Psoas muscle (tissue), 8 donors: ENCODE measurements around the gene METAP2. TPM values are rescaled to one million over a fixed set of nuclear protein-coding genes. Genes with fewer than 3 reads are reported as not detected.
"Not testable (repeated sequence)": the region's sequence is repeated elsewhere in the genome, so short reads cannot be mapped to it uniquely, and the experiment has no call there.

Source experiments
- ATAC-seq, 4 donors: fragments of 200-7000 bp; cut with Tn5 transposase; one replicate each; pipeline ENCODE4 v1.9.1; 2020; ENCODE audit warnings: moderate library complexity in 3 of 4, mild to moderate bottlenecking in 2 of 4
- DNase-seq, 2 donors: peaks; one replicate each; pipeline ENCODE4 v3.0.0-alpha.2; 2020
- H3K27ac ChIP-seq: fragments of 200-600 bp; one replicate; pipeline ENCODE4 v1.8.0; 2022
- H3K27me3 ChIP-seq, 3 donors: fragments of 200-600 bp in 1 of 3; one replicate each; pipeline versions ENCODE4 v1.6.1 to v1.8.0; 2013 to 2022; ENCODE audit warnings: low read length in 2 of 3, mild to moderate bottlenecking in 2 of 3, moderate library complexity in 1 of 3; ENCODE audit not compliant: insufficient read depth in 3 of 3
- H3K36me3 ChIP-seq, 2 donors: fragments of 200-600 bp in 1 of 2; one replicate each; pipeline versions ENCODE4 v1.6.1 to v1.8.0; 2013 to 2022; ENCODE audit warnings: low read depth in 1 of 2, mild to moderate bottlenecking in 1 of 2, moderate library complexity in 1 of 2; ENCODE audit not compliant: insufficient read depth in 1 of 2
- H3K4me1 ChIP-seq: fragments of 200-600 bp; one replicate; pipeline ENCODE4 v1.8.0; 2022
- H3K4me3 ChIP-seq: fragments of 200-600 bp; one replicate; pipeline ENCODE4 v1.8.0; 2022; ENCODE audit warnings: mild to moderate bottlenecking
- H3K9me3 ChIP-seq: fragments of 200-600 bp; one replicate; pipeline ENCODE4 v1.8.0; 2022
- WGBS, 3 donors: extraction: QIAGEN DNeasy Blood & Tissue Kit; methylation state at CpG; one replicate each; pipeline versions ENCODE4 v1.1.6 to v1.1.7; 2013; 5-methylcytosine and 5-hydroxymethylcytosine counted together
- intact Hi-C, 2 donors: fragments of 100-400 bp; cut with DNase I; formaldehyde crosslinking; loops; one replicate each; pipeline versions ENCODE4 v1.11.0 to v1.14.2; 2022
- polyA plus RNA-seq, 3 donors: library from polyadenylated mRNA; stranded (reverse); fragments of 200-250 nt; gene quantifications; one replicate each; pipeline ENCODE4 v1.2.3, GENCODE V29; 2013
- total RNA-seq, 4 donors: library from RNA; stranded (reverse); fragmentation: NEBNext Ultra II Directional in 2 of 4; extraction: Animal tissue kit (Norgen Biotek cat#: 25700) in 2 of 4; gene quantifications; one replicate each; pipeline versions ENCODE4 v1.2.1 to v1.2.4, GENCODE V29; 2021 to 2023
- TF ChIP-seq, protein P1 (sequence below): fragments of 200-600 bp; IDR thresholded peaks from one replicate; pipeline ENCODE4 v1.8.0; 2022; ENCODE audit warnings: antibody characterized with exemption
- donor health status: healthy with polysubstance abuse.
- donor health status: DM: no; HTN: no; CAD: no; lungs with moderate emphysema.
- donor health status: Bipolar disorder and iron deficiency.
- donor health status: healthy.
- donor health status: DM: yes; HTN: yes; CAD: no.
- donor health status: DM: no; HTN: no; CAD: no.
- donor health status: DM: no; HTN: no; CAD: no.
- donor health status: DM: yes; HTN: yes; CAD: no.

Gene METAP2
- total and polyA plus RNA-seq, 7 donors, result 53.2 to 110 (median 74.4) TPM

DNA sequence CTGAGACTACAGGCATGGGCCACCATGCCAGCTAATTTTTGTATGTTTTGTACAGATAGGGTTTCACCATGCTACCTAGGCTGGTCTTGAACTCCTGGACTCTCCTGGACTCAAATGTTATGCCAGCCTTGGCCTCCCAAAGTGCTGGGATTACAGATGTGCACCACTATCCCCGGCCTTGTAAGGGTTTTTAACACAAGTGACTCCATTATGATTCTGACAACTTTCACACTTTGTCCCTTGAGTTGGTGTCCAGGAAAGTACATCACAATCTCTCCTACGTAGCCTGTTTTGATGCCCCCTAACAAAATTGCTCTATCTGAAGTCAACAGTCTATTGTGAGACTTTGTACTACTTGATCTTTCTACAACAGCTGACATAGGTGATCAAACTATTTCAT is 11.4 kb upstream of the METAP2 start:
- H3K4me1 ChIP-seq, result no peaks in the 10 kb centered on the region
- no peaks in the 10 kb centered on the region for H3K9me3 ChIP-seq
- H3K4me3 ChIP-seq, result no peak overlapping the region
- H3K27me3 ChIP-seq, result peaks cover 0 to 3% (median 0%) of the 10 kb centered on the region in 3 donors
- ATAC-seq (no peak), DNase-seq (no peak)
- 82 to 87% (median 85%) methylated on average over 2 of the region's 2 CpGs for WGBS, 3 donors
- TF ChIP-seq, protein P1, sequence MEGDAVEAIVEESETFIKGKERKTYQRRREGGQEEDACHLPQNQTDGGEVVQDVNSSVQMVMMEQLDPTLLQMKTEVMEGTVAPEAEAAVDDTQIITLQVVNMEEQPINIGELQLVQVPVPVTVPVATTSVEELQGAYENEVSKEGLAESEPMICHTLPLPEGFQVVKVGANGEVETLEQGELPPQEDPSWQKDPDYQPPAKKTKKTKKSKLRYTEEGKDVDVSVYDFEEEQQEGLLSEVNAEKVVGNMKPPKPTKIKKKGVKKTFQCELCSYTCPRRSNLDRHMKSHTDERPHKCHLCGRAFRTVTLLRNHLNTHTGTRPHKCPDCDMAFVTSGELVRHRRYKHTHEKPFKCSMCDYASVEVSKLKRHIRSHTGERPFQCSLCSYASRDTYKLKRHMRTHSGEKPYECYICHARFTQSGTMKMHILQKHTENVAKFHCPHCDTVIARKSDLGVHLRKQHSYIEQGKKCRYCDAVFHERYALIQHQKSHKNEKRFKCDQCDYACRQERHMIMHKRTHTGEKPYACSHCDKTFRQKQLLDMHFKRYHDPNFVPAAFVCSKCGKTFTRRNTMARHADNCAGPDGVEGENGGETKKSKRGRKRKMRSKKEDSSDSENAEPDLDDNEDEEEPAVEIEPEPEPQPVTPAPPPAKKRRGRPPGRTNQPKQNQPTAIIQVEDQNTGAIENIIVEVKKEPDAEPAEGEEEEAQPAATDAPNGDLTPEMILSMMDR, result no peak
- H3K27ac ChIP-seq, result no peak overlapping the region
- no peaks in the 10 kb centered on the region for H3K36me3 ChIP-seq
- intact Hi-C loops, result no loop called here

DNA sequence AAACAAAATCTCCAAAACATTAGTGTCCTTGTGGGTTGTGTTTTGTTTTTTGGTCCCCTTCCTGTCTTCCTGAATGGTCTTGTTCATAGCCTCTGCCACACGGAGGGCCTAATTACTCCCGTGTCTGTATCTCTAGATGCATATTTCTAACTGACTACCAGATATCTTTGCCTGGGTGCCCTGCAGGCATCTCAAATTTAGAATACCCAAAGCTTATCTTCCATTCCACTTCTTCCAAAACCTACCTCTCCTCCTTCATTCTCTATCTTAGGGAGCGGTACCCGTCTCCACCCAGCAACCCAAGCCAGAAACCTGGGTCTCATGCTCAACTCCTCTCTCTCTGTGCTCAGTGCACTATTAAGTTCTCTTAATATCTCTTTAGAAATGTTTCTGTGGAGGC is 10.9 kb upstream of the METAP2 start:
- TF ChIP-seq, protein P1, result no peak
- H3K9me3 ChIP-seq, result no peaks in the 10 kb centered on the region
- DNase-seq, result no peak
- 74 to 77% (median 74%) methylated on average over 4 of the region's 4 CpGs for WGBS, 3 donors
- ATAC-seq, result no peak
- H3K27ac ChIP-seq, result no peak overlapping the region
- no peaks in the 10 kb centered on the region for H3K36me3 ChIP-seq
- no peak overlapping the region for H3K4me3 ChIP-seq
- H3K27me3 ChIP-seq, result peaks cover 0 to 3% (median 0%) of the 10 kb centered on the region in 3 donors
- no peaks in the 10 kb centered on the region for H3K4me1 ChIP-seq
- intact Hi-C loops, result no loop called here

DNA sequence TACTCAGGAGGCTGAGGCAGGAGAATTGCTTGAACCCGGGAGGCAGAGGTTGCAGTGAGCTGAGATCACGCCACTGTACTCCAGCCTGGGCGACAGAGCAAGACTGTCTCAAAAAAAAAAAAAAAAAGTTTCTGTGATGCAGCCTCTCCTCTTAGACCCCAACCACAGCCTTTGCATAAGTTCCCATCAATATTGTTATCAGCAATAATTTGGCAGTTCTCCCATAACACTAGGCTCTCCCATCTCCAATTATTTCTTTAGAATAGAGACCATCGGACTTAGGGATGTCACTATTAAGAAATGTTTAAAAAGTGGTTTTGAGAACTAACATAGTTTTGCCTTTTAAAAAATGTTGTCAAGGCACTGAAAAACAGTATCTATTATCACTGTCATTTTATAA is 10.2 kb upstream of the METAP2 start:
- H3K36me3 ChIP-seq, ATAC-seq, H3K27me3 ChIP-seq, H3K4me3 ChIP-seq, H3K27ac ChIP-seq, H3K9me3 ChIP-seq, intact Hi-C loops, H3K4me1 ChIP-seq, DNase-seq: not testable (repeated sequence)
- WGBS, 3 donors, result 68 to 94% (median 88%) methylated on average over 2 to 4 of the region's 4 CpGs

DNA sequence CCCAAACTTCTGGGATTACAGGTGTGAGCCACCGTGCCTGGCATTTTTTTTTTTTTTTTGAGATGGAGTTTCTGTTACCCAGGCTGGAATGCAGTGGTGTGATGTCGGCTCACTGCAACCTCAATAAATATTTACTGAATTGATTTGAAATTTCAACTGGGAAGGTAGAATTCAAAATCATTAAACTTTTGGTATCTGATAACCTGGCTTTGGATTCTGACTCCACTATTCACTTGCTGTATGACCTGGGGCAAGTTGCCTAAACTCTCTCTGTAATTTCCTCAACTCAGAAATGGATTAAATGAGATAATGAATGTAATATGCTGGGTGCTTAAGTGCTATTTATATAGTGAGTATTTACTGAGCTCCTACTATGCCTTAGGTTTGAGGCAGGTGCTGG is 8.7 kb upstream of the METAP2 start:
- ATAC-seq, result no peak
- no peak for DNase-seq
- 49 to 71% (median 55%) methylated on average over 2 of the region's 2 CpGs for WGBS, 3 donors
- no peaks in the 10 kb centered on the region for H3K27me3 ChIP-seq
- intact Hi-C loops, result no loop called here
- no peaks in the 10 kb centered on the region for H3K4me1 ChIP-seq
- no peak overlapping the region for H3K4me3 ChIP-seq
- H3K27ac ChIP-seq, result no peak overlapping the region
- TF ChIP-seq, protein P1, result no peak
- no peaks in the 10 kb centered on the region for H3K9me3 ChIP-seq
- no peaks in the 10 kb centered on the region for H3K36me3 ChIP-seq

DNA sequence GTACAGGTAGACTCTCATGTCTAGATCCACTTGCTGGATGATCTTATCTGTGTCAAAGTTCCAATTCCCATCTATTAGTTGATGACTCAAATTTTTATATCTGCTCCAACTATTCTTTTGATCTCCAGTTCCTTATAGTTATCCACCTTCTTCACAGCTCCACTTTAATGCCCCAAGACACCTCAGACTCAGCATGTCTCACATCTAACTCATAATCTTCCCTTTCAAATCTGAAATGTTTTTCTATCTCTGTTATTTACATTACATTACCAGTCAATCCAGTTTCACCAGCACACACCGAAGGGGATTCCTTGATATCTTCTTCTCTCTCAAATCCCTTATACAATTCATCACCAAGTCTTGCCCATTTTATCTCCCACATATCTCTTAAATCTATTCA is 3.7 kb upstream of the METAP2 start:
- WGBS, 3 donors, result 94 to 97% (median 97%) methylated on average over 1 of the region's 1 CpG
- DNase-seq (no peak), ATAC-seq (no peak)

More for the DNA sequence above, 3.7 kb upstream of the METAP2 start:
- Histone ChIP-seq H3K36me3 (no peaks in the 10 kb centered on the region), H3K27ac (no peak overlapping the region), H3K9me3 (no peaks in the 10 kb centered on the region), H3K27me3 (no peaks in the 10 kb centered on the region), H3K4me3 (no peak overlapping the region), H3K4me1 (peaks cover 10% of the 10 kb centered on the region)
- intact Hi-C loops, result loop anchor here (5.0 kb wide), 2 partner anchors 83 to 398 kb away; partner anchors contain the start of gene NR2C1 (in 1 of the 2)
- TF ChIP-seq, protein P1, result no peak
